GM12878 (cell line): ENCODE results near the gene IFT52. TPM values are rescaled to one million over a fixed set of nuclear protein-coding genes. Genes with fewer than 3 reads are reported as not detected.

Experiments
- ATAC-seq: fragments of 200-7000 bp; cut with Tn5 transposase; 3 replicates; pipeline ENCODE4 v1.9.1; 2020; ENCODE audit warnings: mild to moderate bottlenecking, moderate library complexity
- BruUV-seq: library from RNA; stranded (reverse); fragments of 400-500 nt; replicated peaks from 2 replicates; lab custom pipeline; 2021; lab: Mats Ljungman, UMichigan
- CTCF ChIA-PET: fragments of 300-600 bp; sonication (Branson Sonifier 250); formaldehyde crosslinking; extraction: SDS; loops from one replicate; lab custom pipeline; 2021; ENCODE audit warnings: inconsistent platforms; lab: Yijun Ruan, JAX
- POLR2A ChIA-PET: fragments of 350-600 bp; formaldehyde crosslinking; extraction: SDS; loops from one replicate; lab custom pipeline; 2021; ENCODE audit warnings: inconsistent platforms; lab: Charles Lee
- RAD21 ChIA-PET: fragments of 300-600 bp; sonication (Branson Sonifier 250); formaldehyde crosslinking; loops from one replicate; lab custom pipeline; 2023; ENCODE audit warnings: antibody characterized with exemption; ENCODE audit not compliant: unreplicated experiment; lab: Charles Lee
- SMC1A ChIA-PET: fragments of 300-600 bp; sonication (Branson Sonifier 250); formaldehyde crosslinking; loops from one replicate; lab custom pipeline; 2023; ENCODE audit not compliant: unreplicated experiment, uncharacterized antibody; lab: Charles Lee
- DNase-seq: peaks from one replicate; pipeline ENCODE4 v3.0.0-alpha.2; 2011; ENCODE audit warnings: low read depth, low spot score
- FAIRE-seq: peaks from 3 replicates; lab custom pipeline; 2011; peaks lifted over from hg19 to GRCh38; lab: Jason Lieb, UNC
- H2AFZ ChIP-seq: 2 replicates; pipeline ENCODE4 v1.6.0; 2011; ENCODE audit warnings: low read depth, low read length, control low read depth; ENCODE audit not compliant: control insufficient read depth
- H3K27ac ChIP-seq: 2 replicates; pipeline ENCODE4 v1.5.1; 2011; ENCODE audit warnings: control low read depth; ENCODE audit not compliant: control insufficient read depth, insufficient read depth
- H3K27me3 ChIP-seq, 2 experiments: replicated peaks in 1 of 2; 2 replicates each; pipeline versions ENCODE4 v1.6.0 to v1.6.1; 2011; ENCODE audit warnings: low read length in 1 of 2; ENCODE audit not compliant: control insufficient read depth in 2 of 2, insufficient read depth in 2 of 2
- H3K36me3 ChIP-seq, 2 experiments: 2 replicates each; pipeline ENCODE4 v1.5.1; 2011; ENCODE audit warnings: low read length in 1 of 2; ENCODE audit not compliant: control insufficient read depth in 2 of 2, insufficient read depth in 2 of 2
- H3K4me1 ChIP-seq: 2 replicates; pipeline ENCODE4 v1.6.1; 2011; ENCODE audit warnings: mild to moderate bottlenecking, low read length, moderate library complexity, mixed read lengths; ENCODE audit not compliant: control insufficient read depth, insufficient read depth
- H3K4me2 ChIP-seq: 2 replicates; pipeline ENCODE4 v1.6.0; 2011; ENCODE audit warnings: control low read depth; ENCODE audit not compliant: control insufficient read depth, insufficient read depth
- H3K4me3 ChIP-seq: fragments of 200-600 bp; sonication (generic); 2 replicates; pipeline ENCODE4 v1.5.1; 2016
- H3K79me2 ChIP-seq: 2 replicates; pipeline ENCODE4 v1.6.0; 2011; ENCODE audit warnings: low read length; ENCODE audit not compliant: control insufficient read depth, insufficient read depth
- H3K9ac ChIP-seq: 2 replicates; pipeline ENCODE4 v1.8.0; 2011; ENCODE audit warnings: low read length, control low read depth, mixed read lengths; ENCODE audit not compliant: control insufficient read depth, insufficient read depth
- H3K9me3 ChIP-seq: replicated peaks from 3 replicates; pipeline ENCODE4 v1.5.1; 2011; ENCODE audit warnings: mild to moderate bottlenecking, low read length; ENCODE audit not compliant: control insufficient read depth, insufficient read depth
- H4K20me1 ChIP-seq: 2 replicates; pipeline ENCODE4 v1.6.0; 2011; ENCODE audit not compliant: control insufficient read depth, insufficient read depth
- MTA2 ChIP-seq: fragments of 450-650 bp; IDR thresholded peaks from 2 replicates; pipeline ENCODE4 v1.6.1; 2016; ENCODE audit warnings: low read depth, mild to moderate bottlenecking, moderate library complexity
- YY1 ChIP-seq: IDR thresholded peaks from 2 replicates; pipeline ENCODE4 v1.6.1; 2011; ENCODE audit warnings: low read depth, mild to moderate bottlenecking, low read length
- ZNF217 ChIP-seq: fragments of 450-650 bp; IDR thresholded peaks from 2 replicates; pipeline ENCODE4 v1.6.1; 2017; ENCODE audit warnings: antibody characterized with exemption, mild to moderate bottlenecking
- WGBS: methylation state at CpG from one replicate; pipeline ENCODE4 v1.1.6; 2016; ENCODE audit warnings: low lambda C conversion rate; ENCODE audit not compliant: insufficient replicate concordance, insufficient coverage; ENCODE audit errors: missing lambda C conversion rate; 5-methylcytosine and 5-hydroxymethylcytosine counted together
- in situ Hi-C: fragments of 300-500 bp; cut with MboI; formaldehyde crosslinking; loops from 9 replicates; pipeline ENCODE4 v1.14.3; 2018; ENCODE audit warnings: mixed read lengths
- intact Hi-C: fragments of 100-400 bp; cut with micrococcal nuclease; formaldehyde crosslinking; loops from one replicate; pipeline ENCODE4 v1.14.2; 2022; ENCODE audit not compliant: unreplicated experiment
- polyA plus RNA-seq, 11 experiments: library from polyadenylated mRNA; depleted of rRNA in 4 of 11; unstranded in 6 of 11; stranded (reverse) in 5 of 11; fragments of >200 nt; fragmentation: Nextera tagmentation in 4 of 11; fragmentation: Illumina TruSeq in 1 of 11; extraction: Ambion mirVana in 4 of 11; extraction: Trizol in 1 of 11; gene quantifications; 1 replicate in 1 of 11; 2 replicates in 10 of 11; pipeline versions ENCODE4 v1.2.1 to v1.2.3, GENCODE V29; 2011 to 2016; ENCODE audit warnings: inconsistent platforms in 2 of 11, missing spikeins in 2 of 11, low read depth in 1 of 11
- total RNA-seq, 4 experiments: library from RNA; depleted of rRNA in 3 of 4; stranded (reverse); fragments of >200 nt in 3 of 4; fragmentation: Illumina TruSeq in 1 of 4; extraction: Trizol in 1 of 4; gene quantifications; 2 replicates each; pipeline versions ENCODE4 v1.2.1 to v1.2.3, GENCODE V29; 2013 to 2021
- TF ChIP-seq, protein P1 (sequence below): IDR thresholded peaks from 2 replicates; pipeline ENCODE4 v1.6.1; 2012; ENCODE audit warnings: low read depth, low read length, improper control_type of control experiment
- TF ChIP-seq, protein P2 (sequence below): fragments of 450-650 bp; conservative IDR thresholded peaks from 2 replicates; pipeline ENCODE4 v1.6.1; 2017; ENCODE audit warnings: mild to moderate bottlenecking, moderate library complexity

IFT52 gene
- total and polyA plus RNA-seq, 10 of the 15 experiments (the other 5 are each of a cell fraction or from before 2014, with no cell fraction given): 18.1 to 30.5 (median 26.0) TPM

DNA sequence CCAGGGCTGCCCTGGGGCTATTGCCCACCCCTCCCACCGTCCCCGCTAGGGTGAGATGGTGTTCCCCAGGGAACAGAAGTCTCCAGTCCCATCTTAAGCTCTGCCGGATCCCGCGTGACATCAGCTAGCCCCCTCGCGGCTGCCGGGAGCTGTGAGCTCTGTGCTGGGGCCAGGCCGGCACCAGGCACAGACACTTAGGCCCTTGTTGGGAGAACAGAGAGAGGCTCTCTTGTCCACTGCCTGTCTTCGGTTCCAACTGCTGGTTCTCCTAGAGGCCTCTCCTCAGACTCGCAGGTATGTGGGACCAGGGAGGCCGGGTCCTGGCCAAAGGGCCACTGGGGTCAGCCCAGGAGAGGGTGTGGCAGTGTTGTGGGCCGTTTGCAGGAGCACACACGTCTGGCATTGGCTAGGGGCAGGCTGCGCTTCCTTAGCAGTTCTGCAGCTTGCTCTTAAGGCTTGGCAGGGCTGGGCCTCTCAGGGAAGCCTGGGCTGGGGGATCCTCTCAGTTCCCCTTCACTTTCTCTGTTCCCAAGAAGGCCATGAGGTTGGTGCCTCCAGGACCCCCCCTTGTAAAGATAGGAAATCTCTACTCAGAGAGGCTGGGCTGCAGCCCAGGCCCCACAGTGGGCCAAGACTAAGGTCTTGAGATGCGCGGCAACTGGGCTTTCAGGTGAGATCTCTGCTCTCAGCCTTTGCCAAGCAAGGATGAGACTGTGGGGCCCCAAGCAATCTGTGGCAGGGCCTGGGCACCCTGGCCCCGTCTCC is 25.6 kb upstream of the IFT52 start:
- H3K4me2 ChIP-seq: no peak overlapping the region
- no peak overlapping the region for H3K27ac ChIP-seq
- in situ Hi-C loops: no loop called here
- WGBS: 68% methylated on average over 18 of the region's 18 CpGs
- no peaks in the 10 kb centered on the region for H3K27me3 ChIP-seq
- no peak for DNase-seq
- H3K4me3 ChIP-seq: no peak overlapping the region
- no peak for TF ChIP-seq MTA2
- TF ChIP-seq YY1: no peak
- TF ChIP-seq, protein P1, sequence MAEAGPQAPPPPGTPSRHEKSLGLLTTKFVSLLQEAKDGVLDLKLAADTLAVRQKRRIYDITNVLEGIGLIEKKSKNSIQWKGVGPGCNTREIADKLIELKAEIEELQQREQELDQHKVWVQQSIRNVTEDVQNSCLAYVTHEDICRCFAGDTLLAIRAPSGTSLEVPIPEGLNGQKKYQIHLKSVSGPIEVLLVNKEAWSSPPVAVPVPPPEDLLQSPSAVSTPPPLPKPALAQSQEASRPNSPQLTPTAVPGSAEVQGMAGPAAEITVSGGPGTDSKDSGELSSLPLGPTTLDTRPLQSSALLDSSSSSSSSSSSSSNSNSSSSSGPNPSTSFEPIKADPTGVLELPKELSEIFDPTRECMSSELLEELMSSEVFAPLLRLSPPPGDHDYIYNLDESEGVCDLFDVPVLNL: no peak
- TF ChIP-seq, protein P2, sequence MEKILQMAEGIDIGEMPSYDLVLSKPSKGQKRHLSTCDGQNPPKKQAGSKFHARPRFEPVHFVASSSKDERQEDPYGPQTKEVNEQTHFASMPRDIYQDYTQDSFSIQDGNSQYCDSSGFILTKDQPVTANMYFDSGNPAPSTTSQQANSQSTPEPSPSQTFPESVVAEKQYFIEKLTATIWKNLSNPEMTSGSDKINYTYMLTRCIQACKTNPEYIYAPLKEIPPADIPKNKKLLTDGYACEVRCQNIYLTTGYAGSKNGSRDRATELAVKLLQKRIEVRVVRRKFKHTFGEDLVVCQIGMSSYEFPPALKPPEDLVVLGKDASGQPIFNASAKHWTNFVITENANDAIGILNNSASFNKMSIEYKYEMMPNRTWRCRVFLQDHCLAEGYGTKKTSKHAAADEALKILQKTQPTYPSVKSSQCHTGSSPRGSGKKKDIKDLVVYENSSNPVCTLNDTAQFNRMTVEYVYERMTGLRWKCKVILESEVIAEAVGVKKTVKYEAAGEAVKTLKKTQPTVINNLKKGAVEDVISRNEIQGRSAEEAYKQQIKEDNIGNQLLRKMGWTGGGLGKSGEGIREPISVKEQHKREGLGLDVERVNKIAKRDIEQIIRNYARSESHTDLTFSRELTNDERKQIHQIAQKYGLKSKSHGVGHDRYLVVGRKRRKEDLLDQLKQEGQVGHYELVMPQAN: no peak
- no peak for TF ChIP-seq ZNF217
- TF ChIP-seq, all 136 proteins: peak for 0
- POLR2A ChIA-PET: no interaction called here
- RAD21 ChIA-PET: no interaction called here
- ATAC-seq (no peak), FAIRE-seq (no peak)
- Histone ChIP-seq H3K79me2 (no peaks in the 10 kb centered on the region), H2AFZ (no peak overlapping the region), H3K36me3 (no peaks in the 10 kb centered on the region), H3K9ac (no peak overlapping the region), H3K4me1 (no peaks in the 10 kb centered on the region), H3K9me3 (no peaks in the 10 kb centered on the region), H4K20me1 (no peaks in the 10 kb centered on the region)
- intact Hi-C loops: no loop called here
- SMC1A ChIA-PET: no interaction called here
- BruUV-seq: no TSS peak
- CTCF ChIA-PET: no interaction called here
